HG03066 (cell line): ENCODE measurements around the gene GLDC.

Experiments
- ATAC-seq: cut with Tn5 transposase; IDR thresholded peaks from one replicate; pipeline ENCODE4 v1.9.1; 2021; ENCODE audit warnings: low read depth; ENCODE audit not compliant: unreplicated experiment

Gene GLDC

DNA sequence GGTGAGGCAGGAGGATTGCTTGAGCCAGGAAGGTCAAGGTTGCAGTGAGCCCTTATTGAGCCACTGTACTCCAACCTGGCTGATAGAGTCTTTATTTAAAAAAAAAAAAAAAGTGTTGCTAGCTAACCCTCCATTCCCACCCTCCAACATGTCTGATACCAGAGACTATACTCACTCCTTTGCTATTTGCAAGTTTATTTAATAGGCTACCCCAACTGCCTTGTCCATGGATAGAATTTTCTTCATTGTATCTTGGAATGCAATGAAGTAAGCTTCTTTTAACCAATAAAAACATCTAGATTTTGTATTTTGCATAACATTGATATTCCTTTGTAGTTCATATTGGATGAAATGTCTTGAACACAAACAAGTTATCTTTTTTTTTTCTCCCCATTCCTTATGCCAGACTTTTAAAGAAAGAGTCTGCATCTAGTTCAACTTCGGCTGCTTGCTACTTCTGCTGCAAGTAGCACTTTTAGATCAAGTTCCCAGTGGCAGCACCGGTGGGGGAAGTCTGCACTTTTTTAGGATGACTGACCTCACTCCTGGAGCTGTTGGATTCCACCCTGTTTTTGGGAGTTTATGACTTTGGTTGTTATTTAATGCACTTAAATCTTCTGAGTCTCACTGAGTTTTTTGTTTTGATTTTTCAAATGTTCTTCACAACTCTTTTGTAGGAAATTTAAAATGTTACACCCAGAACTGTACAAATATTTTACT lies 120.0 kb downstream of the GLDC start:
- ATAC-seq = no peak

GRCh38 chr9:6522263-6522662 lies 123.3 kb downstream of the GLDC start:
- no peak for ATAC-seq

DNA sequence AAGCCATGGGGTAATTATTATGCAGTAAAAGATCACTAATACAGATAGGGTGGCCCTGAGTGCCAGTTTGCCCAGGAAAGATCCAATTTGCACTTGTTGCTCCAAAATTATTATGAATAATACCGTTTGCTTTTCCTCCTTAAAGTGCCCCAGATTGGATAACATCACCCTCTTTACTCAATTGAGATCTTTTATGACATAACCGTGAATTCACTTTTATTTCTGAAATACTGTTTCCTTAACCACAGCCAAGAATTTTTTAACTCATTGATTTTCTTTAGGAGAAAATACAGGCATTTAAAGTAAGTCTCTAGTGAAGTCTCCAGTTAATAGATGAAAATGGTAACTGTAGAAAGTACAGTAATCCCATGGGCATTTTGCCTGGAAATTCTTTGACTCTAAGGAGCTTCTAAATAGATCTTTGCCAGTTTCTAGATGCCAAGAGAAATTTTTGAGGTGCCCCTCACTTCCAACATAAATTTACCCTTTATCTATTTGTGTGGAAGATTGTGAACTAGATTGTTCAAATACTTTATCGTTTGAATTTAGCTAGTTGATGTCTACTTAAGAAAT lies 133.4 kb downstream of the GLDC start:
- ATAC-seq = no peak

- ATAC-seq = no peak
Observed at GRCh38 chr9:6506571-6506970, 139.0 kb downstream of the GLDC start.

DNA sequence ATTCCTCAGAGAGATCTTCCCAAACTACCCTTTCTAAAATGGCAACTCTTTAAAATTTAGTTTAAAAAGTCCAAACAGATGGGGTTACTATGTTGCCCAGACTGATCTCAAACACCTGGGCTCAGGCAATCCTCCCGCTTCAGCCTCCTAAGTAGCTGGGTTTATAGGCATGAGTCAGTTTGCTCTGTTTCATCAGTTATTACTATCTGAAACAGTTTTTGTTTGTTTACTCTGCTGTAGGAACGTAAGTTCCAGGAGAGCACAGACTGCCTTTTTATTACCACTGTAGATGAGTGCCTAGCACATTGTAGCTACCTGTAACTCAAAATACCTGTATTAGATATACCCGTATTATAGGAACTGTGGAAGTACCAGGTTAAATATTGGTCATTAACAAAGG lies 143.1 kb downstream of the GLDC start:
- ATAC-seq = no peak

- no peak for ATAC-seq
Observed at GRCh38 chr9:6501526-6502210, 143.9 kb downstream of the GLDC start.

GRCh38 chr9:6498982-6499381 lies 146.5 kb downstream of the GLDC start:
- no peak for ATAC-seq

DNA sequence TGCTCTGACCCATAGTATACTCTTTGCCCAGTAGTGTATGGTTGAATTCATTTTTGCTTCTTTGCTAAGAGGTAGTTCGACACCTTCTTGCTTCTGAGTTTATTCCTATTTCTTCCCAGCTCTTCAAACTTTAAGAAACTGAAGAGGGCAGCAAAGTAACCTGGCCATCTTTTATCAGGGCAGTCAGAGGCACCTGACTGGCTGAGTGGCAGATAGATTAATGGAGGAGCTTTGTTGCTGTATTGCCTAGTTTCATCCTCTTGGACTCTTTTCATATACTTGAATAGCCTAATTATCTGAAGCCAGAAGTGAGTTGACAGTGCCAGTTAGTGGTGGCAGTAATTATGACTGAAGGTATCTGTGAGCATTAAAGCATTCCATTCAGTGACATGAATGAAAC lies 150.1 kb downstream of the GLDC start:
- ATAC-seq = no peak

GRCh38 chr9:6490863-6491262 lies 154.7 kb downstream of the GLDC start:
- no peak for ATAC-seq

DNA sequence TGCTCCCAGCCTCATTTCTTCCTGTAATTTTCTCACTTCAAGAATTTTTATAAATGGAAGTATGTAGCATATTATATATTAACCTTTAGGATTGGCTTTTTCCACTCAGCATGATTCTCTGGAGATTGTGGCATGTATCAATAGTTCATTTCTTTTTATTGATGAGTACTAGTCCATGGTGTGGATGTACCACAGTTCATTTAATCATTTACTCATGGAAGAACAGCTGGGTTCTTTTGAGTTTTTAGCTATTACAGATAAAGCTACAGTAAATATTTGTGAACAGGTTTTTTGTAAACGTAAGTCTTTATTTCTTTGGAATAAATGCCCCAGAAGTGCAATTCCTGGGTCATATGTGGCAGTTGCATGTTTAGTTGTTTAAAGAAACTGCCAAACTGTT lies 156.4 kb downstream of the GLDC start:
- no peak for ATAC-seq

GRCh38 chr9:6488395-6488794 lies 157.1 kb downstream of the GLDC start:
- ATAC-seq = no peak

DNA sequence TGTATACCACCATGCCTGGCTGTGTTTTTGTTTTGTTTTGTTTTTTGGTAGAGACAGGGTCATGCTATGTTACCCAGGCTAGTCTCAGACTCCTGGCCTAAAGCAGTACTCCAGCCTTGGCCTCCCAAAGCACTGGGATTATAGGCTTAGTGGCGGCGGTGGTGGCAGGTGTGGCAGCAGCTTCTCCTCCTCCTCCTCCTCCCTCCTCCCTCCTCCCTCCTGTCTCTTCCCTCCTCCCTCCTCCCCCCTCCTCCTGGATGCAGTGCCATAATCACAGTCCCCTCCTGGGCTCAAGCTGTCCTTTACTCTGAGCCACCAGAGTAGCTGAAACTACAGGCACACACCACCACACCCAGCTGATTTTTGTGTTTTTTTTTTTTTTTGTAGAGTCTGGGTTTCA lies 161.3 kb downstream of the GLDC start:
- ATAC-seq = no peak
